H1 (cell line): ENCODE results near the gene KAT5. TPM values are rescaled to one million over a fixed set of nuclear protein-coding genes. Genes with fewer than 3 reads are reported as not detected.
"Not testable (repeated sequence)": the region's sequence is repeated elsewhere in the genome, so short reads cannot be mapped to it uniquely, and the experiment has no call there.

ENCODE experiments used
- CTCF ChIA-PET: fragments of 300-600 bp; sonication (Branson Sonifier 250); formaldehyde crosslinking; loops from one replicate; lab custom pipeline; 2021; ENCODE audit not compliant: partially characterized antibody; lab: Charles Lee
- POLR2A ChIA-PET: fragments of 300-600 bp; sonication (Branson Sonifier 250); formaldehyde crosslinking; loops from one replicate; lab custom pipeline; 2021; ENCODE audit warnings: inconsistent platforms; ENCODE audit not compliant: partially characterized antibody; lab: Charles Lee
- DNase-seq, 2 experiments: peaks; one replicate each; pipeline versions ENCODE4 v3.0.0 to v3.0.0-alpha.2; 2010 to 2022; ENCODE audit warnings: low spot score in 2 of 2, low read depth in 1 of 2, mixed read lengths in 1 of 2
- FAIRE-seq: peaks from 2 replicates; lab custom pipeline; 2011; peaks lifted over from hg19 to GRCh38; lab: Jason Lieb, UNC
- H2AFZ ChIP-seq: 2 replicates; pipeline ENCODE4 v1.8.1; 2012; ENCODE audit warnings: low read length, inconsistent platforms
- H2AK5ac ChIP-seq: 2 replicates; pipeline ENCODE4 v1.6.1; 2013; ENCODE audit warnings: low read depth, low read length
- H2BK120ac ChIP-seq: replicated peaks from 2 replicates; pipeline ENCODE3; 2013; ENCODE audit warnings: low read depth, low read length, inconsistent platforms
- H2BK12ac ChIP-seq: 2 replicates; pipeline ENCODE4 v1.6.1; 2013; ENCODE audit warnings: low read depth, low read length
- H2BK15ac ChIP-seq: 2 replicates; pipeline ENCODE4 v1.6.1; 2013; ENCODE audit warnings: low read length
- H2BK20ac ChIP-seq: 2 replicates; pipeline ENCODE4 v1.6.1; 2013; ENCODE audit warnings: low read length
- H2BK5ac ChIP-seq: 2 replicates; pipeline ENCODE4 v1.6.1; 2013; ENCODE audit warnings: low read depth, low read length
- H3K14ac ChIP-seq: 2 replicates; pipeline ENCODE4 v1.6.1; 2013; ENCODE audit warnings: inconsistent platforms; ENCODE audit not compliant: insufficient read length
- H3K18ac ChIP-seq: 2 replicates; pipeline ENCODE4 v1.6.1; 2013; ENCODE audit warnings: low read length; ENCODE audit errors: extremely low read depth
- H3K23ac ChIP-seq: 2 replicates; pipeline ENCODE4 v1.6.1; 2013; ENCODE audit warnings: inconsistent platforms; ENCODE audit not compliant: insufficient read length
- H3K23me2 ChIP-seq: 2 replicates; pipeline ENCODE4 v1.6.1; 2013; ENCODE audit warnings: low read depth, low read length
- H3K27ac ChIP-seq: 2 replicates; pipeline ENCODE4 v1.6.1; 2011; ENCODE audit warnings: low read depth, low read length, inconsistent platforms
- H3K27me3 ChIP-seq, 4 experiments: replicated peaks in 1 of 4; 1 replicate in 1 of 4; 2 replicates in 3 of 4; pipeline versions ENCODE4 v1.6.1 to v1.8.1; 2011 to 2013; ENCODE audit warnings: low read length in 3 of 4, mild to moderate bottlenecking in 3 of 4, inconsistent platforms in 2 of 4, mixed read lengths in 2 of 4, moderate library complexity in 1 of 4; ENCODE audit not compliant: control insufficient read depth in 3 of 4, insufficient read depth in 3 of 4; ENCODE audit errors: extremely low read depth in 1 of 4
- H3K36me3 ChIP-seq, 4 experiments: 2 replicates each; pipeline versions ENCODE4 v1.6.1 to v1.8.1; 2011 to 2013; ENCODE audit warnings: mild to moderate bottlenecking in 4 of 4, low read length in 3 of 4, moderate library complexity in 2 of 4, control low read depth in 1 of 4, inconsistent platforms in 1 of 4; ENCODE audit not compliant: insufficient read depth in 4 of 4, control insufficient read depth in 2 of 4
- H3K4ac ChIP-seq: replicated peaks from 2 replicates; pipeline ENCODE3; 2013; ENCODE audit warnings: low read length, low read depth, mixed read lengths, inconsistent platforms; ENCODE audit not compliant: insufficient read length
- H3K4me1 ChIP-seq, 4 experiments: replicated peaks in 1 of 4; 1 replicate in 1 of 4; 2 replicates in 3 of 4; pipeline versions ENCODE4 v1.6.1 to v1.8.1; 2011 to 2013; ENCODE audit warnings: low read length in 3 of 4, inconsistent platforms in 2 of 4, mixed read lengths in 1 of 4; ENCODE audit not compliant: insufficient read depth in 4 of 4, control insufficient read depth in 3 of 4
- H3K4me2 ChIP-seq, 2 experiments: 2 replicates each; pipeline versions ENCODE4 v1.6.1 to v1.8.1; 2011 to 2013; ENCODE audit warnings: low read depth in 2 of 2, low read length in 2 of 2, control low read depth in 1 of 2, inconsistent platforms in 1 of 2, mild to moderate bottlenecking in 1 of 2; ENCODE audit not compliant: insufficient read depth in 1 of 2
- H3K4me3 ChIP-seq, 4 experiments: fragments of 200-600, 300-600 bp in 1 of 4; sonication (generic), shearing (Covaris generic), sonication (Bioruptor Twin) in 1 of 4; 2 replicates each; pipeline versions ENCODE4 v1.5.1 to v1.8.1; 2011 to 2016; ENCODE audit warnings: low read length in 4 of 4, low read depth in 3 of 4, control low read depth in 2 of 4, inconsistent platforms in 2 of 4, mild to moderate bottlenecking in 2 of 4, mixed read lengths in 1 of 4, moderate library complexity in 1 of 4; ENCODE audit not compliant: insufficient read depth in 2 of 4; ENCODE audit errors: extremely low read depth in 1 of 4
- H3K56ac ChIP-seq: replicated peaks from 2 replicates; pipeline ENCODE3; 2013; ENCODE audit warnings: low read depth, mild to moderate bottlenecking, mixed read lengths, low read length, inconsistent platforms; ENCODE audit not compliant: insufficient read length
- H3K79me1 ChIP-seq: 2 replicates; pipeline ENCODE4 v1.6.1; 2013; ENCODE audit warnings: low read depth, low read length, control low read depth
- H3K79me2 ChIP-seq, 2 experiments: 2 replicates each; pipeline versions ENCODE4 v1.6.1 to v1.8.1; 2012 to 2013; ENCODE audit warnings: low read length in 2 of 2, mild to moderate bottlenecking in 2 of 2, inconsistent platforms in 1 of 2; ENCODE audit not compliant: insufficient read depth in 2 of 2, control insufficient read depth in 1 of 2
- H3K9ac ChIP-seq, 4 experiments: replicated peaks in 1 of 4; 1 replicate in 1 of 4; 2 replicates in 3 of 4; pipeline versions ENCODE4 v1.6.1 to v1.8.1; 2011 to 2013; ENCODE audit warnings: low read depth in 3 of 4, low read length in 3 of 4, control low read depth in 2 of 4, mild to moderate bottlenecking in 2 of 4, moderate library complexity in 2 of 4, inconsistent platforms in 1 of 4; ENCODE audit errors: extremely low read depth in 1 of 4
- H3K9me3 ChIP-seq, 2 experiments: 2 replicates each; pipeline versions ENCODE4 v1.6.1 to v1.8.1; 2012 to 2013; ENCODE audit warnings: mild to moderate bottlenecking in 2 of 2, moderate library complexity in 2 of 2, control low read depth in 1 of 2, inconsistent platforms in 1 of 2, low read depth in 1 of 2, low read length in 1 of 2, mixed read lengths in 1 of 2; ENCODE audit not compliant: insufficient read depth in 2 of 2
- H4K20me1 ChIP-seq, 2 experiments: replicated peaks in 1 of 2; 2 replicates each; pipeline versions ENCODE3 to v1.8.1; 2011 to 2013; ENCODE audit warnings: inconsistent platforms in 2 of 2, low read length in 2 of 2, mild to moderate bottlenecking in 1 of 2; ENCODE audit not compliant: insufficient read depth in 2 of 2, control insufficient read depth in 1 of 2
- H4K5ac ChIP-seq: 2 replicates; pipeline ENCODE4 v1.6.1; 2013; ENCODE audit warnings: low read length, low read depth, mixed read lengths, inconsistent platforms; ENCODE audit not compliant: insufficient read length
- H4K8ac ChIP-seq: 2 replicates; pipeline ENCODE4 v1.8.0; 2013; ENCODE audit warnings: mild to moderate bottlenecking, moderate library complexity, low read length, inconsistent platforms; ENCODE audit not compliant: insufficient read depth; ENCODE audit errors: extremely low read depth
- H4K91ac ChIP-seq: replicated peaks from 2 replicates; pipeline ENCODE3; 2013; ENCODE audit warnings: low read length, mixed read lengths, inconsistent platforms; ENCODE audit not compliant: insufficient read length
- WGBS, 2 experiments: shearing (Covaris generic) in 1 of 2; methylation state at CpG; one replicate each; pipeline versions ENCODE4 v1.1.6 to v1.1.7; 2013 to 2015; ENCODE audit warnings: low lambda C conversion rate in 2 of 2, mixed read lengths in 2 of 2, inconsistent platforms in 1 of 2, low coverage in 1 of 2, missing lambda C conversion rate in 1 of 2; ENCODE audit not compliant: insufficient replicate concordance in 2 of 2, insufficient coverage in 1 of 2, insufficient read length in 1 of 2; ENCODE audit errors: extremely low coverage in 1 of 2, missing lambda C conversion rate in 1 of 2; 5-methylcytosine and 5-hydroxymethylcytosine counted together
- polyA plus RNA-seq, 7 experiments: library from polyadenylated mRNA; depleted of rRNA in 3 of 7; stranded (reverse) in 5 of 7; unstranded in 2 of 7; fragments of >200 nt in 5 of 7; fragments of 200-250 nt in 2 of 7; gene quantifications; 1 replicate in 5 of 7; 2 replicates in 1 of 7; 4 replicates in 1 of 7; pipeline versions ENCODE4 v1.2.1 to v1.2.3, GENCODE V29; 2011 to 2013; ENCODE audit warnings: missing spikeins in 2 of 7, mixed read lengths in 2 of 7
- total RNA-seq: library from RNA; stranded (reverse); fragmentation: NEBNext Ultra II Directional; extraction: Animal tissue kit (Norgen Biotek cat#: 25700); gene quantifications from 2 replicates; pipeline ENCODE4 v1.2.1, GENCODE V29; 2021

The KAT5 gene
- total and polyA plus RNA-seq, 2 of the 8 experiments (the other 6 are each of a cell fraction or from before 2014, with no cell fraction given) = 26.7 to 37.4 TPM

DNA sequence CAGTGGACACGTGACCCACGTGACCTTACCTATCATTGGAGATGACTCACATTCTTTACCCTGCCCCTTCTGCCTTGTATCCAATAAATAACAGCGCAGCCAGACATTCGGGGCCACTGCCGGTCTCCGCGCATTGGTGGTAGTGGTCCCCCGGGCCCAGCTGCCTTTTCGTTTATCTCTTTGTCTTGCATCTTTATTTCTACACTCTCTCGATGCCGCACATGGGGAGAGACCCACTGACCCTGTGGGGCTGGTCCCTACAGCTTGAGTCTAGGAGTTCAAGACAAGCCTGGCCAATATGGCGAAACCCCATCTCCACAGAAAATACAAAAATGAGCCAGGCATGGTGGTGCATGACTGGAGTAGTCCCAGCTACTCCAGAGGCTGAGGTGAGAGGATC is 5.0 kb upstream of the KAT5 start:
- H3K18ac ChIP-seq, H3K9ac ChIP-seq, H3K79me1 ChIP-seq, H2AFZ ChIP-seq, H4K20me1 ChIP-seq, H3K56ac ChIP-seq, H2BK120ac ChIP-seq, H3K27ac ChIP-seq, H4K5ac ChIP-seq, H3K23ac ChIP-seq, H3K4ac ChIP-seq, FAIRE-seq, H2AK5ac ChIP-seq, H2BK20ac ChIP-seq, H3K23me2 ChIP-seq, H2BK5ac ChIP-seq, H3K14ac ChIP-seq, H3K4me1 ChIP-seq, H4K8ac ChIP-seq, H3K4me2 ChIP-seq, H3K9me3 ChIP-seq, H2BK15ac ChIP-seq, H3K4me3 ChIP-seq, DNase-seq, H2BK12ac ChIP-seq, H3K79me2 ChIP-seq, H3K36me3 ChIP-seq, H4K91ac ChIP-seq, H3K27me3 ChIP-seq: not testable (repeated sequence)
- CTCF ChIA-PET = interaction anchor here (0.6 to 2.2 kb wide), 13 partner anchors 9 to 205 kb away, joined by 3 to 9 read pairs (median 3); no protein-coding TSS in a partner anchor
- WGBS, 2 experiments = 93% methylated on average over 10 of the region's 12 CpGs; no CpG with 5 or more reads in 1 of the 2 experiments
- POLR2A ChIA-PET = interaction anchor here (0.9 kb wide), 1 partner anchor 146 kb away, joined by 3 read pairs; no protein-coding TSS in a partner anchor
